Activated CD4-positive, alpha-beta T cell treated with anti-CD3 and anti-CD28 coated beads for 24 hours (primary cell): ENCODE measurements around the gene ADAMTS15.

Experiments used
- DNase-seq, 2 donors: peaks; one replicate each; pipeline ENCODE4 v3.0.0-alpha.2; 2020; ENCODE audit warnings: low read depth in 2 of 2

ADAMTS15 gene

GRCh38 chr11:130511765-130512164 lies 63.3 kb downstream of the ADAMTS15 start:
- no peak for DNase-seq

GRCh38 chr11:130512662-130513061 lies 64.2 kb downstream of the ADAMTS15 start:
- DNase-seq: no peak

GRCh38 chr11:130513132-130513531 lies 64.7 kb downstream of the ADAMTS15 start:
- no peak for DNase-seq

GRCh38 chr11:130514316-130514715 lies 65.9 kb downstream of the ADAMTS15 start:
- DNase-seq: no peak

- DNase-seq: no peak
Measured at GRCh38 chr11:130514851-130515250, 66.4 kb downstream of the ADAMTS15 start.

GRCh38 chr11:130515829-130516553 lies 67.5 kb downstream of the ADAMTS15 start:
- DNase-seq: no peak

- DNase-seq: no peak
Measured at GRCh38 chr11:130516554-130517505, 68.4 kb downstream of the ADAMTS15 start.

GRCh38 chr11:130518164-130518680 lies 69.8 kb downstream of the ADAMTS15 start:
- no peak for DNase-seq

- no peak for DNase-seq
Measured at GRCh38 chr11:130519128-130519932, 70.9 kb downstream of the ADAMTS15 start.

- DNase-seq: no peak
Measured at GRCh38 chr11:130520271-130520671, 71.8 kb downstream of the ADAMTS15 start.

- DNase-seq: no peak
Measured at GRCh38 chr11:130522284-130522961, 74.0 kb downstream of the ADAMTS15 start.

GRCh38 chr11:130523166-130523565 lies 74.7 kb downstream of the ADAMTS15 start:
- no peak for DNase-seq

GRCh38 chr11:130523609-130524008 lies 75.2 kb downstream of the ADAMTS15 start:
- no peak for DNase-seq

GRCh38 chr11:130524132-130524790 lies 75.8 kb downstream of the ADAMTS15 start:
- DNase-seq: no peak

- no peak for DNase-seq
Measured at GRCh38 chr11:130525307-130525706, 76.9 kb downstream of the ADAMTS15 start.
